ENCODE results near the gene NTN4.

GRCh38 chr12:95694136-95694535, 96.4 kb downstream of the NTN4 start:
- no peak for TF ChIP-seq POLR2A (IDR thresholded peaks at IDR 0.05; ENCODE audit: low read depth, low read length)
- no peak for TF ChIP-seq TAF1 (IDR thresholded peaks at IDR 0.05; ENCODE audit: borderline replicate concordance, low read depth, low read length)
- no peak for TF ChIP-seq POLR2AphosphoS5 (IDR thresholded peaks at IDR 0.05; ENCODE audit: low read depth, low read length)

Measured in GM12892 (cell line).